GM19395 (cell line): Measurements from ENCODE around the gene BRF1.
"Not testable (repeated sequence)": the region's sequence is repeated elsewhere in the genome, so short reads cannot be mapped to it uniquely, and the experiment has no call there.

Source experiments
- ATAC-seq: cut with Tn5 transposase; IDR thresholded peaks from one replicate; pipeline ENCODE4 v1.9.1; 2021; ENCODE audit warnings: mild to moderate bottlenecking, moderate library complexity; ENCODE audit not compliant: unreplicated experiment

Gene BRF1

GRCh38 chr14:105297311-105297710 is 3.5 kb downstream of the BRF1 start:
- not testable (repeated sequence) for ATAC-seq

GRCh38 chr14:105294142-105294597 is 6.6 kb downstream of the BRF1 start:
- peak; percentile 55 for ATAC-seq

GRCh38 chr14:105292826-105293711 is 7.7 kb downstream of the BRF1 start:
- peak; percentile 34 for ATAC-seq

GRCh38 chr14:105290621-105291346 is 10.0 kb downstream of the BRF1 start:
- no peak for ATAC-seq

- not testable (repeated sequence) for ATAC-seq
These were observed 11.9 kb downstream of the BRF1 start for GRCh38 chr14:105288936-105289335.

- ATAC-seq, result no peak
These were observed 13.3 kb downstream of the BRF1 start for GRCh38 chr14:105287249-105288102.

- no peak for ATAC-seq
These were observed 14.0 kb downstream of the BRF1 start for GRCh38 chr14:105286759-105287144.

GRCh38 chr14:105285174-105285573 is 15.6 kb downstream of the BRF1 start:
- ATAC-seq, result no peak

- ATAC-seq, result no peak
These were observed 16.9 kb downstream of the BRF1 start for GRCh38 chr14:105283899-105284298.

- no peak for ATAC-seq
These were observed 17.8 kb downstream of the BRF1 start for GRCh38 chr14:105283028-105283427.

- no peak for ATAC-seq
These were observed 18.6 kb downstream of the BRF1 start for GRCh38 chr14:105282098-105282725.

- no peak for ATAC-seq
These were observed 19.3 kb downstream of the BRF1 start for GRCh38 chr14:105281371-105282097.

- no peak for ATAC-seq
These were observed 20.3 kb downstream of the BRF1 start for GRCh38 chr14:105280525-105280924.

GRCh38 chr14:105279642-105280361 is 21.0 kb downstream of the BRF1 start:
- ATAC-seq, result no peak

- ATAC-seq, result not testable (repeated sequence)
These were observed 23.4 kb downstream of the BRF1 start for GRCh38 chr14:105277448-105277847.

- ATAC-seq, result no peak
These were observed 25.4 kb downstream of the BRF1 start for GRCh38 chr14:105275267-105275946.

- ATAC-seq, result no peak
These were observed 26.2 kb downstream of the BRF1 start for GRCh38 chr14:105274637-105275036.

- no peak for ATAC-seq
These were observed 27.7 kb downstream of the BRF1 start for GRCh38 chr14:105273062-105273461.

- no peak for ATAC-seq
These were observed 28.2 kb downstream of the BRF1 start for GRCh38 chr14:105272623-105273022.
